Brain pericyte (primary cell): ENCODE data around the gene CLPSL1.

Experiments used
- DNase-seq: peaks from one replicate; pipeline ENCODE4 v3.0.0-alpha.2; 2012; ENCODE audit warnings: low read depth, low spot score

Gene CLPSL1

GRCh38 chr6:35795453-35796071 lies 14.7 kb downstream of the CLPSL1 start:
- DNase-seq = no peak

- no peak for DNase-seq
These were observed 15.4 kb downstream of the CLPSL1 start for GRCh38 chr6:35796236-35796635.

- no peak for DNase-seq
These were observed 17.2 kb downstream of the CLPSL1 start for GRCh38 chr6:35797837-35798526.

DNA sequence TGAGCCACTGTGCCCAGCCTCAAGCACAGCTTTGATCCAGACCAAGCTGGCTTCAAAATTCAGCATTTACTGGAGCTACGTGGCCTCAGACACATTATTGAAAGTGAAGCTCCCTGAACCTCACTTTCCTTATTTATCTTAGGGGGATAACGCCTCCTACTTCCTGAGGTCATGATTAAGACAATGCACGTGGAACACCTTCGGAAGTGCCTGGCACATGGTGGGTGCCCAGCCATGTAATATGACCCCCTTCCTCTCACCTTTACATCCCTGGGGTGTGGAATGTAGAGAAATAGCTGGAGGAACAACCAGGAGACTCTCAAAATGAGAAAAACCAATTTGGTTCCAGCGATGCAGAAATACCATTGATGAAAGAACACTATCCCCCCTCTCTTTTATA lies 17.9 kb downstream of the CLPSL1 start:
- DNase-seq = no peak

GRCh38 chr6:35801148-35801547 lies 20.3 kb downstream of the CLPSL1 start:
- DNase-seq = no peak

DNA sequence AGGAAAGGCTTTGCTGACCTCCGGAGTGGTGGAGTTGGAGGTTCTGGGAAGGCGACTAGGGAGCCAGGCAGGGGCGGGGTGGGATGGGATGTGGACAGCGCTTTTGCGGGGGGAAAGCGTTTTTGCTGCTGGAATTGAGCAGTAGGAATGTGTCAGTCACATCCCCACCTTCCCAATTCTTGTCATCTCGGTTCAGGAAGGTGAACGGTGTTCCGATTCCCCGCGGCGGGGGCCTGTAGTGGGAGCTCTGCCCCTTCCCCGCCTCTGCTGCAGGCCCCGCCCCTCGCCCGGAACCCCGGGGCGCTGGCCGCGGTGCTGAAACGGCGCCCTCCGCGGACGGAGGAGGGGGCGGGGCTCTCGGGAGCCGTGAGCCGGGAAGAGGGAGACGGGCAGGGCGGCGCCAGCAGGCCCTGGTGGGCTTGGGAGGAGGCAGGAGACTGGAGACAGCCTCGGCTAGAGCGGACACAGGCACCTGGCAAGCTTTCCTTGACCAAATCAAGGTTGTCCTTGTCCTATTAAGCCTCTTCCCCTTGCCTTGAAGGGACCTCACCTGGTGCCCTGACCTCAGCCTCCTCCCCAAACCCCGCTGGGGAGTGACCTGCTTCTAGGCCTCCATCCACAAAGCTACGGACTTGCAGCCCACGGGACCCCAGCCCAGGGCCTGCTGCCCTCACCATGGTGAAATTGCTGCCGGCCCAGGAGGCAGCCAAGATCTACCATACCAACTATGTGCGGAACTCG lies 24.3 kb downstream of the CLPSL1 start, which contains the start of gene LHFPL5:
Gene LHFPL5 (plus strand): TSS at position 357 of the 741 bp plus-strand sequence. CDS start 319 bp downstream, at position 676.
- no peak for DNase-seq

DNA sequence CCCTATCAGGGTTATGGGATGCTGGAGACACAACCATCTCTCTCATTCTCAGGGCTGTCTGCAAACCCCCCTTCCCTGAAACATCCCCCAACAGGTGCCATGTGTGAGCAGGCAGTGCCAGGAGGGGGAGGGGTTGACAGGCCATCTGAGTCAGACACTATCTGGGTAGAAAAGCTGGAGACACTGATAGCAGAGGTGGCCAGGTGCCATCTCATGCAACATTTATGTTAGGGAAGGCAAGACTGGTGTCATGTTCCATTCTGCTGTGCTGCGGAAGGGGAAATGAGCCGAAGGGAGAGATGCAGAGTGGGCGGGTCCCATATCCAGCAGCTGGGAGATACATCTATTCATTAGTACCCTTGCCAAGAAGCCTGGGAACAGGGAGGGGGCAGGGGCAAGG lies 27.9 kb downstream of the CLPSL1 start:
- DNase-seq = no peak

GRCh38 chr6:35809809-35810208 lies 29.0 kb downstream of the CLPSL1 start:
- no peak for DNase-seq

GRCh38 chr6:35810971-35811698 lies 30.3 kb downstream of the CLPSL1 start:
- DNase-seq = no peak

DNA sequence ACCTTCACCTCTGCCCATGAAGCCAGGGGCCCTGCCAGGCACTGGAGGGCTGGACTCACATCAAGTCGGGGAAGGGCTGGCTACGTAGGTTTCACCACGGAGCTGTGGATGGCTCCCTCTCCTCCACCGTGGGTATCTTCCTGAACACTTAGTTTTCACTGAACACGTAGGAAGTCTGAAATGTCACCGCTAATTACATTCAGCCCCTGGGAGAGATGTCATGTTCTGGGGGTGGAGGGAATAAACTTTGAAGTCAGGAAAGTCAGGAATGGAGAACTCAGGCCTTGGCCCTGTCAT lies 30.8 kb downstream of the CLPSL1 start:
- no peak for DNase-seq

- no peak for DNase-seq
These were observed 36.7 kb downstream of the CLPSL1 start for GRCh38 chr6:35817515-35817914.

DNA sequence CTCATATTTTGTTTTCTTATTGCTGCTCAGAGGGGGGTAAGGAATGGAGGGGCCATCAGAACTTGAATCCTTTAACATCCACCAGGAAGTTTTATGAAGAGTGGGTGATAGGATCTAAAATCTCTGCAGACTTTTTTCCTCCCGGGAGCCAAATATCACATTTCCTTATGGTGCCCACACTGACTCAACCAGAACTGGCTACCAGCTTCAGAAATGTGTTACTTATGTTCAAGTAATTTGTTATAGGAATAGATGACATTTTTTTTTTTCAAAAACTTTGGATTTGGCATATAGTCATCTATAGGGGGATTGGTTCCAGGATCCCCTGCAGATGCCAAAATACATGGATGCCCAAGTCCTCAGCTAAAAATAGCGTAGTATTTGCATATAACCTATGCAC lies 42.8 kb downstream of the CLPSL1 start:
- DNase-seq = no peak

GRCh38 chr6:35824552-35825192 lies 43.9 kb downstream of the CLPSL1 start:
- no peak for DNase-seq

DNA sequence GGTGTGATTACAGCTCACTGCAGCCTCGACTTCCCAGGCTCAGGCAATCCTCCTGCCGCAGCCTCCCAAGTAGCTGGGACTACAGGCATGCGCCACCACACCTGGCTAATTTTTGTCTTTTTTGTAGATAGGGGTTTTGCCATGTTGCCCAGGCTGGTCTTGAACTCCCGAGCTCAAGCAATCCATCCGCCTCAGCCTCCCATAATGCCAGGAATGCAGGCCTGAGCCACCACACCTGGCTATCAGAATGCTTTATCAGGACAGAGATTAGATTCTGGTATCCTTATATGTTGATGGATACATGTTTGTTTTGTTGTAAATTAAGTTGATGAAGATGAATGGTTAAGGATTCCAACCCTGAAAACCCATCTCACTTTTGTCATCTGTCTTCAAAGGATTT lies 48.5 kb downstream of the CLPSL1 start:
- no peak for DNase-seq

- no peak for DNase-seq
These were observed 50.6 kb downstream of the CLPSL1 start for GRCh38 chr6:35831257-35832007.

- DNase-seq = no peak
These were observed 52.7 kb downstream of the CLPSL1 start for GRCh38 chr6:35833536-35833935.
